GM10266 (cell line): ENCODE measurements around the gene ORM1.

Experiments
- DNase-seq: peaks from one replicate; pipeline ENCODE4 v3.0.0; 2012; ENCODE audit errors: extremely low spot score
- TF ChIP-seq, protein P1 (sequence below): IDR thresholded peaks from 2 replicates; pipeline ENCODE4 v1.5.1; 2012; ENCODE audit warnings: mild to moderate bottlenecking, low read depth; ENCODE audit not compliant: control insufficient read depth, insufficient read depth; ENCODE audit errors: missing control alignments

Gene ORM1

DNA sequence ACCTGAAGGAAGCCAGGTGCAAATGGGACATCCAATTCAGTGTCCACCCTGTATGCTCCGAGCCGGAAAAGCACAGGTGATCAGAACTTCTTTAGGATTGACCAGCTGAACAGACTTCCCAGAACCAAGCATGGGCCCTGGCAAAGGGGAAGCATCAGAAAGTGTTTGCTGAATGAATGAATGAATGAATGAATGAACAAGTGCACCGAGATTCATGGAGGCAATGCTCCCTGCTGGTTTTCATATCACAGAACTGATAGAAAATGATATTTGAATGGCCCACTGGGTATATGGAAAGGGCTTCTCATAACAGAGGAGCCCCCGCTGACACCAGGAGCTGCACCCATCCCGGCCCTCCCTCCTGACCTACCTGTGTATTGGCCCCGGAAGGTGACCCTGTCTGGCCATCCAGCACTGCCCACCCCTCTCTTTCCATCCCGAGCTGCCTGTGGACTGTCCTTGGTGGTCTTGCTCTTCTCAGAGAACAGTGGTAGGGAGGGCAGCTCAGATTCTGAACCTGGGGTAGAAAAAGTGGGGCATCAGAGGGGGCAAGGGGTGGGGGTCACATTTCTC, 22.7 kb downstream of the ORM1 start:
- DNase-seq, result no peak
- TF ChIP-seq, protein P1, sequence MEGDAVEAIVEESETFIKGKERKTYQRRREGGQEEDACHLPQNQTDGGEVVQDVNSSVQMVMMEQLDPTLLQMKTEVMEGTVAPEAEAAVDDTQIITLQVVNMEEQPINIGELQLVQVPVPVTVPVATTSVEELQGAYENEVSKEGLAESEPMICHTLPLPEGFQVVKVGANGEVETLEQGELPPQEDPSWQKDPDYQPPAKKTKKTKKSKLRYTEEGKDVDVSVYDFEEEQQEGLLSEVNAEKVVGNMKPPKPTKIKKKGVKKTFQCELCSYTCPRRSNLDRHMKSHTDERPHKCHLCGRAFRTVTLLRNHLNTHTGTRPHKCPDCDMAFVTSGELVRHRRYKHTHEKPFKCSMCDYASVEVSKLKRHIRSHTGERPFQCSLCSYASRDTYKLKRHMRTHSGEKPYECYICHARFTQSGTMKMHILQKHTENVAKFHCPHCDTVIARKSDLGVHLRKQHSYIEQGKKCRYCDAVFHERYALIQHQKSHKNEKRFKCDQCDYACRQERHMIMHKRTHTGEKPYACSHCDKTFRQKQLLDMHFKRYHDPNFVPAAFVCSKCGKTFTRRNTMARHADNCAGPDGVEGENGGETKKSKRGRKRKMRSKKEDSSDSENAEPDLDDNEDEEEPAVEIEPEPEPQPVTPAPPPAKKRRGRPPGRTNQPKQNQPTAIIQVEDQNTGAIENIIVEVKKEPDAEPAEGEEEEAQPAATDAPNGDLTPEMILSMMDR, result no peak

GRCh38 chr9:114346146-114346545, 23.2 kb downstream of the ORM1 start:
- no peak for DNase-seq
- TF ChIP-seq, protein P1, result no peak

- DNase-seq, result no peak
- TF ChIP-seq, protein P1, result no peak
Observed at GRCh38 chr9:114347675-114348074, 24.8 kb downstream of the ORM1 start.

DNA sequence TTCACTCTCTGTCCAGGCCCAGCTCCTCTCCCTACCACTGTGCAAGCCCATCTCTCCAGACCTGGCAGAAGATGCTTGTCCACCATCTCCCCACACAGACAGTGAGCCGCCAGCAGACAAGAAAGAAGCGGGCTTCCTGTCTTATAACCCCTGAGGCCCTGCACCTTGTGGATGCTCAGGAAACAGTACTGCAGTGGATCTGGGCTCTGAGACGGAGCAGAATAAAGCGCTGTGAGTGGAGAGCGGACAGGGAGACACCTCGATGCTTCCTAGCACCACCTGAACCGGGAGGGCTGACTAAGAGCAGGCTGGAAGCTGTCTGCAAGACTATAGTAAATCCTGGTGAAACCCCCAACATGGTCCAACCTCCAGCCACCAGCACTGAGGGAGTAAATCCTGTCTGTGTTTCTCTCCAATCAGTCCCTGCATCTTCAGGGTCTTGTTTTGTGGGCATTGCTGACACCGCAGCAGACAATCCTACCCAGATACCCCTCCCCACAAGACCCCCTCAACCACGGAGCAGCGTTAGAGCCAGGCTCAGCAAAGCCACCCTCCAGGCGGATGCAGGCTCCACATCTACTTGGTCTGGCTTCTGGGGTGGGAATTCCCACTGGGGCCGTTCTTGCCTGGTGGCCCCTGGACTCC, 25.5 kb downstream of the ORM1 start:
- DNase-seq, result no peak
- TF ChIP-seq, protein P1, result no peak

GRCh38 chr9:114348906-114349482, 26.1 kb downstream of the ORM1 start:
- peak; percentile 92 for DNase-seq
- TF ChIP-seq, protein P1, result no peak

GRCh38 chr9:114349713-114350480, 27.0 kb downstream of the ORM1 start:
- DNase-seq, result no peak

More at GRCh38 chr9:114349713-114350480, 27.0 kb downstream of the ORM1 start:
- TF ChIP-seq, protein P1, result no peak
